Amygdala (tissue), 56 donors: ENCODE measurements around the gene PITPNM2.

Experiments used
- DNase-seq, 56 donors: peaks; one replicate each; lab custom pipeline; 2025; lab: John Stamatoyannopoulos, UW

PITPNM2 gene

DNA sequence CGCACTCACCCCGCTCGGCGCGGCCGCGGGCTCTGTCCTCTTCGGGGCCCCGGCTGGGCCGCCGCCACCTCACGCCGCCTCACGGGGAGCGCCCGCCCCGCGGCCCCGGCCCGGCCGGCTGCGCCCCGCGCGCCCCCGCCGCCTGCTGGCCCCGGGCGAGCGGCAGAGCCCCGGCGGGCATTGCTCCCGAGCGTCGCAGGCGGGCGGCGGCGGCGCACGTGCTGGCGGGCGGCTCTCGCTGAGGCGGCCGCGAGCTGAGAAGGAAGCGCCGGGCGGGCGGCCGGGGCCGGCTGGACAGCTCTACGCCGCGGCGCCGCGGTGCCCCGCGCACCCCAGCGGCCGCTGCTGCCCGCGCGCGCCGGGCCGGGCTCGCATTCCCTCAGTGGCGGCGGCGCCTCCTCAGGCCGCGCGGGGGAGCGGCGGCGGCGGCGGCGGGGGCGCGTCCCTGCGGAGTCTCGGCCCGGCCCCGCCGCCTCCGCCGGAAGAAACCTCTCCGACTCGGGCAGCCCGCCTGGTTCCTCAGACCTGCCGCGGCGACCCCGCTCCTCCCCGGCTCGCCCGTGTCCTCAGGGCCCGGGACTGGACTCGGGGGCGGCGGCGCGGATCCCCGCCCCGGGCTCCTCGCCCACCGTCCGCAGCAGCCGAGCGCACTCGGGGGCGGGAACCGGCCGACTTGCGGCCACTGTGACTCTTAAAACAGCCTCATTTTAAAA lies at the start of gene PITPNM2:
TSS of gene PITPNM2 (minus strand) at position 347 of the 713 bp plus-strand sequence. CDS start 116,500 bp downstream, outside the sequence.
- DNase-seq = peak in 11 of 56 donors; percentile 13 to 63 (median 36)

GRCh38 chr12:123200414-123200813 lies 49.5 kb upstream of the PITPNM2 start:
- DNase-seq = no peak

DNA sequence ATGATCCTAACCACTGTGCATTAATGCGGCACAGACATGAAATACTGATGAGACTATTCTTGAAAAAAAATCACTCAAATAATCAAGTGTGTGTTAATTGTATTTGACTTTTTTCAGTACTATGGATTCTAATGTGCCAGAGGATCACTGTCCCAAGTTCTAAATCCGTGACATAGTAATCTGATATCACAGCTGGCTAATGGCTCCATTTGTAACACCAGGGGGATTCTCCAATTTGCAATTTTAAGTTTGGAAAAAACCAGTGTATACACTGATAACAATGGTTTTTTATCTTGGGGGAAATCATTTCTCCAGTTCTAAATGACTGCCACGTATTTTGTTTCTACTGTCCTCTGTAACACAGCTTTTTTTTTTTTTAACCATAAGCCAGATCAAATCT lies 49.0 kb upstream of the PITPNM2 start:
- no peak for DNase-seq

DNA sequence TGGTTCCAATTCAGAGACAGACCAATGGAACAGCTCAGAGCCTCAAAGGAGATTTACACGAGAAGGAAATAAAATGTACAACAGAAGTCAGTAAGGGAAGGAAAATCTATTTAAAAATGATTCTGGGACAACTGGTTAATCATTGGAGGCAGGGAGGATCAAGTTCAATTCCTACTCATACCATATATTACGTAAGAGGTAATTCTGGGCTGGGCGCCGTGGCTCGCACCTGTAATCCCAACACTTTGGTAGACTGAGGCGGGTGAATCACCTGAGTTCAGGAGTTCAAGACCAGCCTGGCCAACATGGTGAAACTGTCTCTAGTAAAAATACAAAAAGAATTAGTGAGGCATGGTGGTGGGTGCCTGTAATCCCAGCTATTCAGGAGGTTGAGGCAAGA lies 36.7 kb upstream of the PITPNM2 start:
- no peak for DNase-seq

- no peak for DNase-seq
Measured at GRCh38 chr12:123180171-123180570, 29.3 kb upstream of the PITPNM2 start.

GRCh38 chr12:123171967-123172366 lies 21.1 kb upstream of the PITPNM2 start:
- no peak for DNase-seq

DNA sequence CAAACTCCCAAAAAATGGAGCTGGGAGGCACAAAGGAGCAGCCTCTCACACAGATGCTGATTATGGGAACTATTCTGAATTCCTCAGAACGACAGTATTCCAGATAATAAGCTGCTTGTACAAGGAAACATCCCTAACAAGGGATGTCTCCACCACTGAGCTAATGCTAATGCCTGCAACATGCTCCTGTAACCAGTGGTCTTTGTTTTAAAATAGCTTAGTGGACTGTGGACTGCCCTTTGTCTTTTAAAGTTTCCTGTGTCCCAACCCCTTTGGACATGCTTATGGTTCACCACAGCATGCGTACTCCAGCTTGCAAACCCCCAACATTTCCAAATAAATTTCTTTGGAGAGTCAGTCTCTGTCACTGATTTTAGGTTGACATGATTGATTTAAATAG lies 16.4 kb upstream of the PITPNM2 start:
- DNase-seq = no peak

- no peak for DNase-seq
Measured at GRCh38 chr12:123165537-123165936, 14.6 kb upstream of the PITPNM2 start.

GRCh38 chr12:123164710-123165261 lies 13.9 kb upstream of the PITPNM2 start:
- DNase-seq = no peak

GRCh38 chr12:123164222-123164621 lies 13.3 kb upstream of the PITPNM2 start:
- no peak for DNase-seq

DNA sequence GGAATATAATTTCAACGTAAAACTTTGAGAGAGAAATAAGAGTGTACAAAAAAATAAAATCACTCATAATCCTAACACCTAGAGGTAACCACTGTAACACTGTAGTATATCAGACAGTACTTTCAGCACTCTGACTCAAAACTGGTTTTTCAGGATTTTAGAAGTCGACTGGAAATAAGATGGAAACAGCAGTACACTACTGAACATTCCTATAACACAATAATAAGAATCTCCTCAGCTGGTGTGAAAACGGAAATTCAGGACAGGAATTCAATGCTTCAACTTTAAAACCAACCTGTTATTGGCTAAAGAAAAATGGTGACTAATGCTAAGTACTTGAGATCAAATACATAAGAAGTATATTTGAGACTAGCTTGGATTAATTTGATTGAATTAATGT lies 12.3 kb upstream of the PITPNM2 start:
- no peak for DNase-seq

- no peak for DNase-seq
Measured at GRCh38 chr12:123160801-123161487, 10.1 kb upstream of the PITPNM2 start.

DNA sequence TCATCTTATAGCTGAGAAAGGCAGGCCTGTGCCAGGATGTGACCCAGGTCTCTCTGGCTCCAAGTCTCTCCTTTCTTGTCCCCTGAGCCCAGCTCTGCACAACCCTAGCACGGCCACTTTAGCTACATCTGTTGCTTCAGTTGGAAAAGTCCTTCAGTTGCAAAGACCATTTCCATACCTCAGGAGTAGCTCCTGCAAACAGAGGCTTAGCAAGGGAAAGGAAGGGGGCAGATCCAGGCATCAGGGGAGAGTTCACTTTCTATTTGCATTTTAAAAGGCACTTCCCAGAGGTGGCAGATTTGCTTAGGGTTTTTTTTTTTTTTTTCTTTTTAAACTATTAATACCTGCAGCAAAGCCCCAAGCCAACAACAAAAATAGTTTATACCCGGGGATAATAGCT lies 3.0 kb upstream of the PITPNM2 start:
- DNase-seq = no peak

GRCh38 chr12:123152833-123153232 lies 1.9 kb upstream of the PITPNM2 start:
- no peak for DNase-seq

- no peak for DNase-seq
Measured at GRCh38 chr12:123151457-123152454, 866 bp upstream of the PITPNM2 start.

DNA sequence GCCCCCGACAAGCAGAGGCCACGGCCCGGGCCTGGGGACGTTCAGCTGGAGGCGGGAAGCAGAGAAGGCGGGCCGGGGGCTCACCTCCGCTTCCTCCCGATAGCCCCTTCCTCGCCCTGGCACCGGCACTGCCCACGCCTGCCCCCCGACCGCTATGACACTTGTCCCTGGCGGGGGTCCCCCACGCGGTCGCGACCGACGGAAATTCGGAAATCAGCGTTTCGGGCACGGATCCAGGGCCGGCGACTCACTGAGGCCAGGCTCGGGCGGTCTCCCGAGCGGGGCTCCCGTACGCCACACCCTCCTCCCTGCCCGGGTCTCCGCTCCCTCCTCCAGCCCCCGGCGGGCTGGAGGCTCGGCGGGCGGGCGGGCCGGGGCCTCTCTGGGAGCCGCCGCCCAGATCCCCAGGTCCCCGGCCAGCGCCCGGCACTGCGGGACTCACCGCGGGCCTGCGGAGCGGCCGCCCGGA lies 581 bp downstream of the PITPNM2 start:
- peak in 6 of 56 donors; percentile 11 to 50 (median 20) for DNase-seq

DNA sequence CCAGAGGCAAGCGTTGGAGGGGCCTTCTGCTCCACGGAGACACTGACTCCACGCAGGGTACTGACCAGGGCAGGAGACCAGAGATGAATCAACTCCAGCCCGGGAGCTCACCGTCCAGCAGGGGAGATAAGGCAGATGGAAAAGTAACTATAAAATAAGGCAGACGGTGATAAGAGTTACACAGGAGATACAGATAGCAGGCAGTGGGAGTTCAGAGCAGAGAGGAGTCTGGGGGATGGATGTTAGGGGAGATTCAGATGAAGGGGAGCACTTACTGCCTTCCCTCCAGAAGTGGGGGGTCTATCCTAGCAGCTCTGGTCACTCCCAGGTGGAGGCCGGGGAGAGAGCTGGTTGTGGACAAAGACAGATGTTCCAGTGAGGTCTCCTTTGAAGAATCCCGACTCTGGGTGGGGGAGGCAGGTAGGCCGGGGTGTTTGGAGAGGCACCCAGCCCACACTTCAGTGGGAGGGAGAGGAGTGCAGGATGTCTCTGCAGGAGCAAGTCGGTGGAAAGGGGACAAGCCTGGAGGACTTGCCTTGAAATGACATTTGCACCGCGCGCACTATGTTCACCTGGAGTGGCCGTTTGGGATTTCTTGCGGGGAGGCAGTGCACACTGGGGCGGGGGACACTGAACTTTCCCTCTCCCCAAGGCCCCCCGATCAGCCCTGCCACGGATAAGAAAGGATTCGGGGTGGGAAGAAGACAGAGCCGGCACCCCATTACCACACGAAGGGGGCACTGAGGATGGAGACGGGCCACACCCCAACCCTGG lies 1.2 kb downstream of the PITPNM2 start:
- peak in 2 of 56 donors; percentile 19 to 21 for DNase-seq

- no peak for DNase-seq
Measured at GRCh38 chr12:123149088-123149487, 1.8 kb downstream of the PITPNM2 start.

- DNase-seq = no peak
Measured at GRCh38 chr12:123148655-123149054, 2.2 kb downstream of the PITPNM2 start.

- DNase-seq = no peak
Measured at GRCh38 chr12:123148223-123148622, 2.7 kb downstream of the PITPNM2 start.
